CD14-positive monocyte (primary cell): ENCODE data around the gene NDRG3. TPM values are rescaled to one million over a fixed set of nuclear protein-coding genes. Genes with fewer than 3 reads are reported as not detected.

Experiments used
- DNase-seq, 3 donors: peaks; one replicate each; pipeline ENCODE4 v3.0.0-alpha.2; 2011 to 2022
- H2AFZ ChIP-seq: 2 replicates; pipeline ENCODE4 v1.6.0; 2012; ENCODE audit warnings: mild to moderate bottlenecking, low read depth, low read length, inconsistent platforms; ENCODE audit not compliant: insufficient read depth, poor library complexity, severe bottlenecking
- H3K27ac ChIP-seq, 2 donors: 1 replicate in 1 of 2; 2 replicates in 1 of 2; pipeline ENCODE4 v1.5.1; 2012 to 2013; ENCODE audit warnings: low read length in 2 of 2, control low read depth in 1 of 2, inconsistent platforms in 1 of 2, low read depth in 1 of 2, mild to moderate bottlenecking in 1 of 2
- H3K27me3 ChIP-seq, 2 donors: one replicate each; pipeline versions ENCODE4 v1.6.0 to v1.6.1; 2011 to 2013; ENCODE audit warnings: low read length in 2 of 2; ENCODE audit not compliant: control insufficient read depth in 2 of 2, insufficient read depth in 2 of 2
- H3K36me3 ChIP-seq, 2 donors: replicated peaks in 1 of 2; 1 replicate in 1 of 2; 2 replicates in 1 of 2; pipeline versions ENCODE4 v1.5.1 to v1.6.1; 2012 to 2013; ENCODE audit warnings: low read length in 2 of 2, control low read depth in 1 of 2, inconsistent platforms in 1 of 2, mild to moderate bottlenecking in 1 of 2; ENCODE audit not compliant: insufficient read depth in 2 of 2, control insufficient read depth in 1 of 2
- H3K4me1 ChIP-seq, 2 donors: 1 replicate in 1 of 2; 2 replicates in 1 of 2; pipeline versions ENCODE4 v1.5.1 to v1.6.1; 2012 to 2013; ENCODE audit warnings: low read length in 2 of 2, control low read depth in 1 of 2, inconsistent platforms in 1 of 2, mild to moderate bottlenecking in 1 of 2, moderate library complexity in 1 of 2; ENCODE audit not compliant: insufficient read depth in 2 of 2, control insufficient read depth in 1 of 2
- H3K4me2 ChIP-seq: replicated peaks from 2 replicates; pipeline ENCODE3; 2012; ENCODE audit warnings: low read length, moderate library complexity, mild to moderate bottlenecking; ENCODE audit not compliant: poor library complexity, severe bottlenecking; ENCODE audit errors: extremely low read depth
- H3K4me3 ChIP-seq, 3 experiments: fragments of 200-600 bp in 1 of 3; sonication (generic) in 1 of 3; replicated peaks in 1 of 3; 1 replicate in 2 of 3; 2 replicates in 1 of 3; pipeline ENCODE4 v1.5.1; 2011 to 2013; ENCODE audit warnings: low read length in 3 of 3, mild to moderate bottlenecking in 3 of 3, control low read depth in 2 of 3, low read depth in 2 of 3, inconsistent platforms in 1 of 3, moderate library complexity in 1 of 3
- H3K79me2 ChIP-seq: 2 replicates; pipeline ENCODE4 v1.6.0; 2012; ENCODE audit warnings: mild to moderate bottlenecking, control low read depth, inconsistent platforms, low read length, moderate library complexity; ENCODE audit not compliant: insufficient read depth
- H3K9ac ChIP-seq: 2 replicates; pipeline ENCODE4 v1.6.0; 2017; ENCODE audit warnings: low read length, mild to moderate bottlenecking; ENCODE audit not compliant: insufficient read depth, poor library complexity, severe bottlenecking
- H3K9me3 ChIP-seq, 2 donors: replicated peaks in 1 of 2; 1 replicate in 1 of 2; 2 replicates in 1 of 2; pipeline versions ENCODE4 v1.5.1 to v1.6.1; 2012 to 2013; ENCODE audit warnings: low read length in 2 of 2, control low read depth in 1 of 2; ENCODE audit not compliant: control insufficient read depth in 1 of 2, insufficient read depth in 1 of 2
- H4K20me1 ChIP-seq: 2 replicates; pipeline ENCODE4 v1.6.0; 2012; ENCODE audit warnings: mild to moderate bottlenecking, low read length, control low read depth, moderate library complexity; ENCODE audit not compliant: insufficient read depth
- H3K27ac Mint-ChIP-seq, 7 donors: one replicate each; pipeline ENCODE4 v1.8.0; 2020; ENCODE audit warnings: mild to moderate bottlenecking in 7 of 7, mixed read lengths in 7 of 7, moderate library complexity in 6 of 7, inconsistent platforms in 2 of 7
- H3K27me3 Mint-ChIP-seq, 3 donors: one replicate each; pipeline ENCODE4 v1.8.0; 2021 to 2022; ENCODE audit warnings: low read depth in 3 of 3, mild to moderate bottlenecking in 3 of 3, mixed read lengths in 3 of 3, moderate library complexity in 3 of 3, inconsistent platforms in 1 of 3
- H3K36me3 Mint-ChIP-seq, 2 donors: one replicate each; pipeline ENCODE4 v1.8.0; 2020; ENCODE audit warnings: mixed read lengths in 2 of 2, inconsistent platforms in 1 of 2, mild to moderate bottlenecking in 1 of 2
- H3K4me1 Mint-ChIP-seq: one replicate; pipeline ENCODE4 v1.8.0; 2020; ENCODE audit warnings: mild to moderate bottlenecking, mixed read lengths
- H3K4me3 Mint-ChIP-seq, 2 donors: one replicate each; pipeline ENCODE4 v1.8.0; 2020; ENCODE audit warnings: mild to moderate bottlenecking in 2 of 2, mixed read lengths in 2 of 2, moderate library complexity in 1 of 2
- H3K9me3 Mint-ChIP-seq, 7 donors: one replicate each; pipeline ENCODE4 v1.8.0; 2020 to 2022; ENCODE audit warnings: mixed read lengths in 7 of 7, mild to moderate bottlenecking in 6 of 7, moderate library complexity in 6 of 7, inconsistent platforms in 2 of 7
- WGBS: methylation state at CpG from one replicate; pipeline ENCODE4 v1.1.5; 2013; ENCODE audit warnings: missing lambda C conversion rate; ENCODE audit not compliant: insufficient coverage; 5-methylcytosine and 5-hydroxymethylcytosine counted together
- intact Hi-C, 2 donors: fragments of 100-400 bp; cut with micrococcal nuclease; formaldehyde crosslinking; loops; one replicate each; pipeline versions ENCODE4 v1.15.0 to v1.15.1; 2023
- polyA plus RNA-seq, 3 donors: library from polyadenylated mRNA; depleted of rRNA in 1 of 3; unstranded in 2 of 3; stranded (reverse) in 1 of 3; fragments of 300-500 nt in 2 of 3; fragments of >200 nt in 1 of 3; fragmentation: Illumina TruSeq in 2 of 3; gene quantifications; 1 replicate in 2 of 3; 2 replicates in 1 of 3; pipeline ENCODE4 v1.2.3, GENCODE V29; 2012 to 2021
- TF ChIP-seq, protein P1 (sequence below): fragments of 200-600 bp; IDR thresholded peaks from one replicate; pipeline ENCODE4 v1.8.0; 2022; ENCODE audit warnings: antibody characterized with exemption, mild to moderate bottlenecking

Gene NDRG3
- polyA plus RNA-seq, 3 donors = 16.0 to 23.2 (median 21.7) TPM

DNA sequence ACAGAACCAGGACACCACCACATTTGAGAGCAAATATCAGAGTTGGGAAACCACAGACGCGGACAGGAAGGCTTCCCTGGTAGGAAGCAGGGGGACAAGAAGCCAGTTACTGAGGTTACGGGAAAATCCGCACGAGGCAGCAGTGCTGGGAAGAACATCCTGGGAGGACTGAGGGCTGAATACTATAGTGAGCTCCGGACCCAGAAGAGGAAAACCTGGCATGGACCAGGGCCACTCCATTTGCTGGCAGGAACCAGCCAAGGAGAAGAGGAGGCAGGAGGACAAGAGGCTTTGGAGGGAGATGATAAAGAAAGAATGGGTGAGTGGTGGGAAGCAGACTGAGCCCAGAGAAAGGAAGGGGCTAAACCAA lies 33.8 kb upstream of the NDRG3 start:
- Mint-ChIP-seq H3K27me3 (peaks cover 0 to 4% (median 1%) of the 10 kb centered on the region in 3 donors), H3K36me3 (peaks cover 18 to 19% of the 10 kb centered on the region in 2 donors), H3K27ac (no peak overlapping the region), H3K9me3 (no peaks in the 10 kb centered on the region), H3K4me3 (no peak overlapping the region), H3K4me1 (peaks cover 15% of the 10 kb centered on the region)
- H3K36me3 ChIP-seq = peaks cover 8 to 11% of the 10 kb centered on the region in 2 donors
- H2AFZ ChIP-seq = no peak overlapping the region
- H3K27ac ChIP-seq = no peak overlapping the region
- DNase-seq = no peak
- no peak overlapping the region for H3K4me2 ChIP-seq
- peaks cover 4 to 13% of the 10 kb centered on the region in 2 donors for H3K4me1 ChIP-seq
- intact Hi-C loops = loop anchor here in 1 of 2 donors (10.0 kb wide), 3 partner anchors 85 to 315 kb away; a partner anchor contains a TSS
- no peaks in the 10 kb centered on the region for H3K79me2 ChIP-seq
- no peak overlapping the region for H3K9ac ChIP-seq
- 89% methylated on average over 6 of the region's 6 CpGs for WGBS
- no peak overlapping the region for H3K4me3 ChIP-seq
- TF ChIP-seq, protein P1, sequence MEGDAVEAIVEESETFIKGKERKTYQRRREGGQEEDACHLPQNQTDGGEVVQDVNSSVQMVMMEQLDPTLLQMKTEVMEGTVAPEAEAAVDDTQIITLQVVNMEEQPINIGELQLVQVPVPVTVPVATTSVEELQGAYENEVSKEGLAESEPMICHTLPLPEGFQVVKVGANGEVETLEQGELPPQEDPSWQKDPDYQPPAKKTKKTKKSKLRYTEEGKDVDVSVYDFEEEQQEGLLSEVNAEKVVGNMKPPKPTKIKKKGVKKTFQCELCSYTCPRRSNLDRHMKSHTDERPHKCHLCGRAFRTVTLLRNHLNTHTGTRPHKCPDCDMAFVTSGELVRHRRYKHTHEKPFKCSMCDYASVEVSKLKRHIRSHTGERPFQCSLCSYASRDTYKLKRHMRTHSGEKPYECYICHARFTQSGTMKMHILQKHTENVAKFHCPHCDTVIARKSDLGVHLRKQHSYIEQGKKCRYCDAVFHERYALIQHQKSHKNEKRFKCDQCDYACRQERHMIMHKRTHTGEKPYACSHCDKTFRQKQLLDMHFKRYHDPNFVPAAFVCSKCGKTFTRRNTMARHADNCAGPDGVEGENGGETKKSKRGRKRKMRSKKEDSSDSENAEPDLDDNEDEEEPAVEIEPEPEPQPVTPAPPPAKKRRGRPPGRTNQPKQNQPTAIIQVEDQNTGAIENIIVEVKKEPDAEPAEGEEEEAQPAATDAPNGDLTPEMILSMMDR = no peak
- H3K9me3 ChIP-seq = no peaks in the 10 kb centered on the region
- no peaks in the 10 kb centered on the region for H3K27me3 ChIP-seq
- H4K20me1 ChIP-seq = no peaks in the 10 kb centered on the region

DNA sequence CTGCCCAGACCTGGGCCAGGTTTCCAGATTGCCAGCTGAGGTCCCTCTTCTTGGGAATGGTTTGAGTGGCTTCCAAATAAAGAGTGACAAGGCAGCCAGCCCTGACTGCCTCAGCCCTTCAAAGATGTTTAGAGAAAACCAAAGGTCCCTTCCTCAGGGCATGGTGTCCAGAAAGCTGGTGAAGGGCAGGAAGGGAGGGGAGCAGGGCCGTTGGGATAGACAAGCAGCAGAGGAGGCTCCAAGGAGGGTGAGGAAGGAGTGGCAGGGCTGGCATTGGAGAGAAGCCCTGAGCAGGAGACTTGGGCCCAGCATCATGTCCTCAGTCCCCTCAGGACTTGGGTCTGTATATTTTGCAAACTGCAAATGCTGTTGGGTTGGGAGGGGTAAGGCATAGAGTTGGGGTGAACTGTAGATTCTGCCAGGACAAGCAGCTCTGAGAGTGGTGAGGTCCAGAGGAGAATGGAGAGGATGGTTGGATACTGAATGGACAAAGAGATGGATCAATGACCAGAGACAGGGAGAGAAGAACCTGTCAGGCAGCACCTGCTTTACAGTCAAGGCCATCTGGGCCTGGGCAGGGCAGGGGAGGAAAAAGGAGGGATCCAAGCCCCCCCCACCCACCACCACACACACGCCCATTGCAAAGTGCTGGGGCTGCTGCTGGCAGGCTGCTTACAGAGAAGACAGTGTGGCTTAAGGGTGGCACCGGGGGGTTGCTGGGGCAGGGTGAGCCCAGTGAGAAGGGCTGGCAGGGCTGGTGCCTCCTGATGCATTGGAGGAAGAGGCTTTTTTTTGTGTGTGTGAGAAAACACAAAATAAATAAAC lies 33.2 kb upstream of the NDRG3 start:
- peaks cover 0 to 4% (median 1%) of the 10 kb centered on the region in 3 donors for H3K27me3 Mint-ChIP-seq
- no peak overlapping the region for H3K27ac Mint-ChIP-seq
- no peak overlapping the region for H3K4me3 ChIP-seq
- no peak overlapping the region for H3K27ac ChIP-seq
- H3K4me3 Mint-ChIP-seq = no peak overlapping the region
- H2AFZ ChIP-seq = no peak overlapping the region
- intact Hi-C loops = loop anchor here in 1 of 2 donors (10.0 kb wide), 3 partner anchors 86 to 314 kb away; a partner anchor contains a TSS
- peaks cover 18% of the 10 kb centered on the region for H3K4me1 Mint-ChIP-seq
- H3K9me3 ChIP-seq = no peaks in the 10 kb centered on the region
- DNase-seq = no peak
- no peaks in the 10 kb centered on the region for H3K9me3 Mint-ChIP-seq
- no CpG with 5 or more reads among the region's 3 CpGs for WGBS
- peaks cover 3 to 5% of the 10 kb centered on the region in 2 donors for H3K36me3 ChIP-seq
- TF ChIP-seq, protein P1 = no peak
- no peaks in the 10 kb centered on the region for H3K27me3 ChIP-seq
- H3K36me3 Mint-ChIP-seq = peaks cover 12 to 13% of the 10 kb centered on the region in 2 donors
- no peak overlapping the region for H3K9ac ChIP-seq
- no peak overlapping the region for H3K4me2 ChIP-seq
- no peaks in the 10 kb centered on the region for H4K20me1 ChIP-seq
- H3K79me2 ChIP-seq = no peaks in the 10 kb centered on the region
- peaks cover 10 to 19% of the 10 kb centered on the region in 2 donors for H3K4me1 ChIP-seq
